Measurements from ENCODE around the gene FRMD1.

- TF ChIP-seq EZH2 (IDR thresholded peaks at IDR 0.05; ENCODE audit: insufficient read depth, low read length) (no peak), CTCF (IDR thresholded peaks at IDR 0.05; ENCODE audit: insufficient read depth, low read depth, low read length) (no peak)
These were observed 24.0 kb downstream of the FRMD1 start for GRCh38 chr6:168054765-168055560.

Data from astrocyte (in vitro differentiated cells and primary cell).